HG03139 (cell line): ENCODE data around the gene MAPKAPK3.
"Not testable (repeated sequence)": the region's sequence is repeated elsewhere in the genome, so short reads cannot be mapped to it uniquely, and the experiment has no call there.

Experiments used
- ATAC-seq: cut with Tn5 transposase; IDR thresholded peaks from one replicate; pipeline ENCODE4 v1.9.1; 2021; ENCODE audit not compliant: unreplicated experiment

The MAPKAPK3 gene

DNA sequence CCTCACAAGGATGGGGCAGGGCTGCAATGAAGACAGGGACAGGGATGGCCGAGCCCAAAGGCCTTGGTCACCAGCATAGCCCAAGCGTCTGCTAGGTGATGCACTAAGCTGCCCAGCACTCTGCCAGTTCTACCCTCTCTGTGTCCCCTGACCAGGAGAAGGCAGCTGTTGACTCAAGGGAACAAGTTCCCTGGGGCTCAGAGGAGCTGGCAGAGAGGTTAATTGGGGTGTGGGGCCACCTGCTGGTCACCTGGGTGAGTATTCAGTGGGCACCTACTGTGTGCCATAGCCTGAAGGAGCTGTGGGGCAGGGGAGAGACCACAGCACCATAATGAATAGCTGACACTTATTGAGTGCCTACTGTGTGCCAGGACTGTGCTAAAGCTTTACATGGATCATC lies 35.8 kb downstream of the MAPKAPK3 start:
- no peak for ATAC-seq

DNA sequence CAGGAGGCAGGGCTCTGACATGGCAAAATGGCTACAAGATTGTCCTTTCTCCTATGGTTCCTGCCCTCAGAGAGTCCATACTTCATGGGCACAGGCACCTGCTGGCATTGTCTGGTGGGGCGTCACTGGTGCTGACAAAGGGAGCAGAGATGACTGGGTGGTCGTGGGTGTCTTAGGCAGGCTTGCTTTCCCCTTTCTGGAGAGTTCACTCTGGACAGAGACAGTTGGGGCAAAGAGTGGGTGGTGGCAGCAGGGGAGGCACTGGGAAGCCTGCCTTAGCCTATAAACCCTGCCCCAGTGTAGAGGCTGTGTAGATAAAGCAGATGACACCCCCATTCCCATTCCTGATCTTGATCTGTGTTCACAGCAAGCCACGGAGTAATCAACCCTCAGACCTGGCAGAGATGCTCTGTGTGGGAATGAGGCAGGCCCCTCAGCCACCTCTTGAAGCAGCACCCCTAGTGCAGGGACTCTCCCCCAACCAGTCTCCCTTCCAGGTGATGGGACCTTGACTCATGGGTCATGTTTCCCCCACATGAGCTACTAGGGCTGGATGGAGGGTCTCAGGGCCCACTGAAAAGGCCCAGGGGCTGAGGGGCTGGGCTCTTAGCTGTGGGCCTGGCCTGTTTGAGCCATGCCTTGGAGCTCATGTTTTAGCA lies 37.1 kb downstream of the MAPKAPK3 start:
- no peak for ATAC-seq

DNA sequence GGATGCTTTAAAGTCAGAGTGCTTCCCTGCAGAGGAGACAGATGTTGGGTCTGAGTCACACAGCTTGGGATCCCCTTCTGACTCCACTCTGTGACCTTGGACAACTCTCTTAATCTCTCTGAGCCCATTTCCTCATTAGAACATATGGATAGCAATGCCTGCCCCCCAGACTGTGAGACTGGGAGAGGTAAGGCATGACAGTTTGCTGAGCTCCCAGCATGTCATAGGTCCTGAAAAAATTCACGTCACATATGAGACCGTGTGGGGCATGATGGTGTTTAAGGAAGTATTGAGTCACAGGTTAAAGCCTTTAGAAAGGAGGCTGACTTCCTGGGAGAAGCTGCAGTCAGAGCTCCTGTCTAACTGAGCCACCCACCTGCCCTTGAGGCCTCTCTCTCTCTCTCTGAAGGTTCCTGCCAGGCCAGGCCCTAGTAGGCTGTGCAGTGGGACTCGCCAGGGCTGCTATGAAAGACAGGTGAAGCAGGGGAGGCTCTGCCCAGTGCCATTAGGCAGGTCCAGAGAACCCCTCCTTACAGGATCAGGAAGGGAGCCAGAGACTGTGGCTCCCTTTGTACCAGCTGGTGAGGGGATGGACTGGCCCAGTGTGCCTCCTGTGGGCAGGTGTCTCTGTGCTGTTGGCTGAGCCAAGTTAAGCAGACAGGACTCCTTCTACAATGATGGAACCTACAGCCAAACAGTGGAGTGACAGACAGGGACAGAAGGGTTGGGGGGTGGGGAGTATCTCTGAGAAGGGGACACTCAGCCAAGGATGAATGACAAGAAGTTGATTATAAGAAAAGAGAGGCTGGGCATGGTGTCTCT lies 38.3 kb downstream of the MAPKAPK3 start:
- no peak for ATAC-seq

DNA sequence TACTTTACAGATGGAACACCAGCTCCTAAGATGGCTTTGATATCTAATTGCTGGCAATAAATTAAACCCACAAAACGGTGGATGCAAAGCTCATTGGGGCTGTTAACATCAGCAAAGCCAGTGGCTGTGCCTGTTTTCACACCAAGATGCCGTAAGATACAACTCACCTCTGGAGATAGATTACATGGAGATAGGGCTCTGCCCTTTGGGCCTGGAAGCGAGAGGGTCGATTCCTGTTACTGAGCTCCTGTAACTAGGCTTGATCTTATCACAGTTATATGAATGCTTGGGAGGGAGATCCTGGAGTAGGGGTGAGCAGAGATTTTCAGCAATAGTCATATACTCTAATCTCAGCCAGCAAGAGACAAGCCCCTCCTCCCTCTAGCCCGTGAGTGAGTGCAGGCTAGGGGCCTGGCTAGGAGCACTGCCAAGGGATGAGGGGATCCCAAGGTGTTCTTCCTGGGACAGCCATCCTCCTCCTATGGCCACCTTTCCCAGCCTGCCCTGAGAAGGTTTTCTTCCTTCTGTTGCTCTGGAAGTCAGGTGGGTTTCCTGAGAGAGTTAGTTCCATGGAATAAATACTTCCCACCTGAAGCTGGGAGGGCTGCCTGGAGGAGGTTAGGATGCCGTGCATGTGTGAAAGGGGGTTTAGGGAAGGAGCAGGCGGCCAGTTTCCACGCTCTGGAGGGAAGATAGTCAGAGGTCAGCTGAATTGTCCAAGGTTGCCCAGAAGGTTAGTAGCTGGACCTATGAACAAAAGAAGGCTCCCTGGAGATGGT lies 39.7 kb downstream of the MAPKAPK3 start:
- no peak for ATAC-seq

DNA sequence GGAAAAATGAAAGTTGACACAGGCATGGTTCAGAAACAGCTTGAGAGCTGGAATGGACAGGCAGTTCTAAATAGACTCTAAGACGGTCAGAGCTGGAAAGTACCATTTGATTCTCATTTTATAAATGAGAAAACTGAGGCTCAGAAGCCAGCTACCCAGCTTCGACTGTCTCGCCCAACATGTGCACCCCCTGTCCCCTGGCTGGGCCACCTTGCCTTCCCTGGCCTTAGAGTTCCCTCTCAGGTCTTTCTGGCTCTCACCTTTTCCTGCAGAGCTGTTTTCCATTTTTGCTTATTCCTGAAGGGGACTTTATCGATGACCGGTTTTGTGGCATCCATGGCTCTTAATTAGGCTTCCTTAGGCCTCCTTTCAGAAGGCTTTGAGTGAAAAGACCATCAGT lies 40.5 kb downstream of the MAPKAPK3 start:
- no peak for ATAC-seq

DNA sequence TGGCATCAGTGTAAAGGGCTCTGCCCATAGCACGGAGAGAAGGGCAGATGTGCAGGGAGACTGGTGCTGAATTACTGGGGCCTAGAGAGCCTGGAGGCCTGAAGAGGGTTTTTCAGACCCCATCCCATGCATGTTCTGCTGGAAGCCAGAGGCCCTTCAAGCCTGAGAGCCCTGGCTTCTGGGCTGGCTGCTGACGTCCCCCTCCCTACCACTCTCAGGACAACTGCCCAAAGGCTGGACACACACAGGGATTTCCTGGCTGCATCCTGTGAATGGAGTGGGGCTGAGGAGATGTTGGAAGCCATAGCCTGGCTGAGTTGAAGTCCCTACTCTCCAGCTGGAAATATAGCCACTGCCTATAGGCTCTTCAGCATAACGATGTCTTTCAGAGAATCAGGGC lies 40.9 kb downstream of the MAPKAPK3 start:
- no peak for ATAC-seq

DNA sequence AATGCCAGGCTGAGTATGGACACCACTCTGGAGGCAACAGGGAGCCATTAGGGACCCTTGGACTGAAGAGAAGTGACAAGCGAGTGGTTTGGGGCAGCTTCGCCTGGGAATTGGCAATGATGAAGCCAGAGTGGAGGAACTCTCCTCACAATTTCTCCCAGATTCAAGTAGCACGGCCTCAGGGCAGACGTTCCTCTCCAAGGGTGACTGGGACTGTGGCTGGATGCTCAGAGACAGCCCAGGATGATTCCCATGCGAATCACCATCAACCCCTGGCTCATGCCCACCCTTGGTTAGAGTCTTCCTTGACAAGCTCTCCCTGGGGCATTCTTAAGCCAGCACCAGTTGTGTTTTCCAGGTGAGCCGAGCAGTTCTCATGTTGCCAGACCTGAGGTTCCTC lies 41.5 kb downstream of the MAPKAPK3 start:
- no peak for ATAC-seq

DNA sequence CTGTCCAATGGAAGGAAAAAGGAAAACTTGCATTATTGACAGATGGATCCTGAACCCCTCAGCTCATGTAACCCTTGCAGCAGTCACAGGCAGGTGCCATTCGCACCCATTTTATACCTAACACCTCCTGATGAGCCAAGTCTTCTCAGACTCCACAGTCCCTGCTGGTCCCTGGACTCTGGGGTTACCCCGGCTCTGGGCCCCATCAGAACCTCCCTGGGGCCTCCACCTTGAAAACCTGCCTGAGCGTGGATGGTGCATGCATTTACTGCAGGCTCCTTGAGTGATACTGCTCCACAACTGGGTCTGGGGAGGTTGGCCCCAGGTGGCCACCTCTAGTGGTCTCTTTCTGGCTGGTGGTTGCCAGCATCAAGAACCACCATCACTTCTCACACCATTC lies 41.9 kb downstream of the MAPKAPK3 start:
- ATAC-seq: no peak

DNA sequence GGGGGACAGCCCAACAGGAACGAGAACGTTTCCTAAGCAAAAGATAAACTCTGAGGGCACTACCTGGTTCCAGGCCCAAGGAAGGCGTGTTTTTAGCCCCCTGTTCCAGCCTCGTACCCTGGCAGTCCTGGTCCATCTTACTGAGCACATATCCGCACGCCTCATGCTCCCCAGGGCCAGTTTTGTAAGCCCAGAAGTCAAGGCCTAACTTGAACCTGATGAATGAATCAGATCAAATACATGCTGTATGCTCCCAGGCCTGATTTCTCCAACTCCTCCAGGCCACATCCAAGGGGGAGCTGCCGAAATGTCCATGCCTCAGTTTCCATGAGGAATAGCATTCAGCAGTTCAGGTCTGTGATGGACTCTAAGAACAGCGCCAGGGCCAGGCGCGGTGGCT lies 43.4 kb downstream of the MAPKAPK3 start:
- no peak for ATAC-seq

DNA sequence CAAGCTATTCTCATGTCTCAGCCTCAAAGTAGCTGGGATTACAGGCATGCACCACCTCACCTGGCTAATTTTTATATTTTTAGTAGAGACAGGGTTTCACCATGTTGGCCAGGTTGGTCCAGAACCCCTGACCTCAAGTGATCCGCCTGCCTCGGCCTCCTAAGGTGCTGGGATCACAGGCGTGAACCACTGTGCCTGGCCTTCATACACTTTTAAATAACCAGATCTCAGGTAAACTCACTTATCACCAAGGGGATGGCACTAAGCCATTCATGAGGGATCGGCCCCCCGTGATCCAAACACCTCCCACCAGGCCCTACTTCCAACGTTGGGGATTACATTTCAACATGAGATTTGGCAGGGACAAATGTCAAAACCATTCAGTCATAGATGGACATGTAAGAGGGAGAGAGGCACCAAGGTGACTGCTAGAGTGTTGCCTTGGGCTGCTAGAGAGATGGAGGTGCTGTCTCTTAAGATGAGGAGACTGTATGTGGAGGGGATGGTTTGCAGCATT lies 44.4 kb downstream of the MAPKAPK3 start:
- no peak for ATAC-seq

DNA sequence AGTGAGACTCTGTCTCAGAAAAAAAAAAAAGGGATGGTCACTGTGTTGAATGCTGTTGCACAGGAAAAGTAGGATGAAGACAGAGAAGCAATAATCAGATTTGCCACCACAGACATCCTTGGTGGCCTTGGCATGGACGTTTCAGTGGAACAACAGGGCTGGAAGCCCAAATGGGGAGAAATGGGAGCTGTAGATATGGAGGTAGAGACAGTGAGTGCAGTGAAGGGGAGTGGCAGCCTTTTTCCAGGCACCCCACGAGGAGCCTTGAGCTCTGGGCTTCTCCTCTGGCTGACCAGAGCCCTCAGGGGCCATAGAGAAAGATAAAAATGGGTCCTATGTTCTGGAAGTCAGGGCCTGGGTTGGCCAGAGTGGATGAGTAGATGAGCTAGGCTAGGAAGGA lies 45.5 kb downstream of the MAPKAPK3 start:
- ATAC-seq: no peak

DNA sequence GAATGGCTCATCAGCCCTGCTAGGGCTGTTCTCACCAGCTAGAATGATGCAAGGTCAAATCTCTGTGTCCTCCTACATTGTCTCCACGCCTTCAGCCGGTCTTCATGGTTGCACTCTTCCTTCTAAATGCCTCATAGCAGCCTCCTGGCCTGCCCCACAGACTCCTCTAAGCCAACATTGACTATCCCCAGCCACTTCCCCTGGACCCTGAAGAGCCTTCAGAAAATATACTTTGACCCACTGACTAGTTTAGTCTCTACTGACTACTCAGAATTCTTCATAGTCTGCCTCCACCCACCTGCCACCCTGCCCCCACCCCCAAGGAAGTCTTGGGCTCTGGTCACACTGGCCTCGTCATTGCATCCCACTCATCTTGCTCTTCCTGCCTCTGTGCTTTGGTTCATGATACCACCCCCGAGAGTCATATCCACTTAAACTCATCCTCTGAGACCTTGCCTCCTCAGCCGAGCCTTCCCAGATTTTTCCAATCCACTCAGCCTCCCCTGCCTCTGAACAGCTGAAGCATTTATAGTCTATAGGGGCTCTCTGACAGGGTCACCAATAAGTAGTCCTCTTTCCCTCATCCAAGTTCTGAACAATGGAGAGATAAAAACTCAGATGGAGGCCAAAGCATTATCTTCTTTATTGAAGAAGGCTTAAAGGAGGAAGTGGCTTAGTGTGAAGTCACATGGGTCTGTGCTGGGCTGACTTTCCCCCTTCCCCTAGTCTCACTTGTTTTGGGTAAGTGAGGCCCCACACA lies 48.3 kb downstream of the MAPKAPK3 start:
- no peak for ATAC-seq

DNA sequence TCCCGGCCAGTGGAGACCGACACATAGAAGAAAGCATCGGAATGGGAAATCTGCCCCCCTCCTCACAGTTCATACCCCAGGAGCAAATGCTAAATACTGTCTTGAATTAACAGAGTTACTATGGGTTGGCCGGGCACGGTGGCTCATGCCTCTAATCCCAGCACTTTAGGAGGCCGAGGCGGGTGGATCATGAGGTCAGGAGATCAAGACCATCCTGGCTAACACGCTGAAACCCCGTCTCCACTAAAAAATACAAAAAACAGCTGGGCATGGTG lies 48.8 kb downstream of the MAPKAPK3 start:
- ATAC-seq: not testable (repeated sequence)

DNA sequence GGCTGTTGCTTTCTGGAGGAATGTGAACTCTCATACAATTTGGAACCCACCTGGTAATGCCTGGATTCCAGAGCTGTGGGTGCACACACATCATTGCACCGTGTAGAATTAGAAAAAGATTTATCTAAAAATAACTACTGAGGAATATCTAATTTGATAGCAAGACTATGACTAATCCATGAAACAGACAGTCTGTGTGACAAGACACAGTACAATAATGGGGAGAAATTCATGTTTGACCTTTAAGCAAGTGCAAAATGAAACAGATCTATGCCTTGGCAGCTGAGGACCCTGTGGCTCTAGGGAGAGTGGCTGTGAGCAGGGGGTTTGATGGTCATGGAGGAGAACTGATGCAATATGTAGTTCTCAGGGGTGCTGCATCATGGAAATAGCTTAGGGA lies 49.9 kb downstream of the MAPKAPK3 start:
- ATAC-seq: no peak

DNA sequence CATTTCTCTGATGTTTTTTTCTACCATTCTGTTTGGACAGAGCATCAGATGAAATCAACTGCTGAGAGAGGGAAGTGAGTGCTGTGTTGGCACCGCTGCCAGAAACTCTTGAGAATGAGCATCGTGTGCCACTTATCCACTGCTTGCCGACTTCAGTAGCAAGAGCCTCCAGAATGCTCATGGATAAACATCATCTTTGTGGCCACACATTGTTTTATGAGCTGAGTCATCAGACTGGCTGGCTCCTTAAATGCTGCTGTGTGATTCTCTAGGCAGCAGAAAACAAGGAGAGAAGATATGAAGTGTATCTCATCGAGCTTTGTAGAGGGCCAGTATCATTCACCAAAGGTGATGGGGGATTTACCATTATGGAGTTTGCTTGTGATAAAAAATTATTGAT lies 54.4 kb downstream of the MAPKAPK3 start:
- ATAC-seq: no peak

DNA sequence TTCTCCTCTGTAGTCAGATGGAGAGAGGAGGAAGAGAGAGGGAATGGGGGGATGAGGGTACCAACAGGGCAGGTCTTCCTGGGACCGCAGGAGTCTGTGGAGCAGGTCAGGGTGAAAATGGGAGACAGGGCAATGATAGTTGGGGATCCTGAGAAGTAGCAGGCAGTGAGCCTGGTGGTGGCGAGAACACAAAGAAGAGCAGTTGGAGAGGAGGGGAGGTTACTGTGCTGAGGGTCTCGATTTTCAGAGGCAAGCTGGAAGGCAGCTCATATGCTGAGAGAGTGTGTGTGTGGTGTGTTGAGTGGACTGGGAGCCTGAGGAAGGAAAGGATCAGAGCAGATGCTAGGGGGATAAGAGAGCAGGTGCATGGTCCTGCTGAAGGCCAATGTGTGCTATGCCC lies 55.7 kb downstream of the MAPKAPK3 start:
- ATAC-seq: no peak

DNA sequence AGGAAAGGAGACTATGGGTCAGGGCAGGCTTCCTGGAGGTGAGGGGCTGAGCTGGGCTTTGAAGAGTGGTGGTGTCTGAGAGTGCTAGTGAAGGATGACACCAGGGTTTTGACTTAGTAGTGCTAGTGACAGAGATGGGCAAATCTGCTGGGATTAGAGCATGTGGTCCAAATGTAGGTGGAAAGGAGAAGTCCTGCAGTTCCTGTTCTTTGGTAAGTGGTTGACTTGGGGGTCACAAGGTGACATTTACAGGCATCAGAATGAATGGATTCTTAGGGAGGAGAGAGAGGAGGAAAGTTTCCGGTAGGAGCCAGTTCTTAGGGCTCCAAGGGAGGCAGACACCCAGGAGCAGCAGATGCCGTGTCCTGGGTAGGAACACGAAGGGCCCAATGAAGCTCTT lies 57.0 kb downstream of the MAPKAPK3 start:
- ATAC-seq: no peak

DNA sequence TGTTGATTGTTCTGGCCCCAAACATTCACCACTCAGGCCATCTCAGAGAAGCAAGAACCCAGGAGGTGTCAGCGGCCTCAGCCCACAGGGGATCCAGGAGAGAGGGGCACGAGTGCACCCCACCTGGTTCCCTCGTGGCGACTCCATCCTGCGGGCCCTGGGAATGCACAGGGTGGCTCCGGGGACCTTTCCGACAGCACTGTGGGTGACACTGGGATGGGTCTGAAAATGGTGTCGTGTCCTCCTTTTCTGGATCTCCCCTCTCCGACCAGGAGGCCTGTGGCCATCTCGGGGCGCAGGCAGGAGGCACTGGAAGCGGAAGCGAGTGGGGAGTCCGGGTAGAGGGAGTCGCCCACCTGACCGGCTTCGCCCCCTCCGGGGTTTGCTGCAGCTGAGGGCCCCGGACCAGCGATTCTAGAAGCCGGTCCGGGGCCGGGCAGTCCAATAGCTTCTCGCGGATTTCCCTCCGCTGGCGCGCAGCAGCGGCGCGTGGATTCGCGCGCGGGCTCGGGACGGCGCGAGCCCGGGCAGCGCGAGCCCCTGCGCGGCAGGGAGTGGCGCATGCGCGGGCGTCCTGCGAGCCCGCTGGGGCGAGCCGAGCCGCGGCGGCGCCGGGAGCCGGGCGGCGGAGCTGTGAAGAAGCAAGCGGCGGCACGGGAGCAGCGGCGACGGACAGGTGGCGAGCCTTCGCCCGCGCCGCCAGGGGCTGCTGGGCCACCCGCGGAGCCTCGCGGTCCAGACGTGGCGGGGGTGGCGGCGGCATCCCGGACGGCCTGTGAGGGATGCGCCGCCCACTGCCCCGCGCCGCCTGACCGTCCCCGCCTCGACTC lies 57.6 kb downstream of the MAPKAPK3 start, which contains the start of gene DOCK3:
TSS of gene DOCK3 (plus strand) at position 579 of the 830 bp plus-strand sequence. CDS start 337 bp downstream, outside the sequence.
- no peak for ATAC-seq

DNA sequence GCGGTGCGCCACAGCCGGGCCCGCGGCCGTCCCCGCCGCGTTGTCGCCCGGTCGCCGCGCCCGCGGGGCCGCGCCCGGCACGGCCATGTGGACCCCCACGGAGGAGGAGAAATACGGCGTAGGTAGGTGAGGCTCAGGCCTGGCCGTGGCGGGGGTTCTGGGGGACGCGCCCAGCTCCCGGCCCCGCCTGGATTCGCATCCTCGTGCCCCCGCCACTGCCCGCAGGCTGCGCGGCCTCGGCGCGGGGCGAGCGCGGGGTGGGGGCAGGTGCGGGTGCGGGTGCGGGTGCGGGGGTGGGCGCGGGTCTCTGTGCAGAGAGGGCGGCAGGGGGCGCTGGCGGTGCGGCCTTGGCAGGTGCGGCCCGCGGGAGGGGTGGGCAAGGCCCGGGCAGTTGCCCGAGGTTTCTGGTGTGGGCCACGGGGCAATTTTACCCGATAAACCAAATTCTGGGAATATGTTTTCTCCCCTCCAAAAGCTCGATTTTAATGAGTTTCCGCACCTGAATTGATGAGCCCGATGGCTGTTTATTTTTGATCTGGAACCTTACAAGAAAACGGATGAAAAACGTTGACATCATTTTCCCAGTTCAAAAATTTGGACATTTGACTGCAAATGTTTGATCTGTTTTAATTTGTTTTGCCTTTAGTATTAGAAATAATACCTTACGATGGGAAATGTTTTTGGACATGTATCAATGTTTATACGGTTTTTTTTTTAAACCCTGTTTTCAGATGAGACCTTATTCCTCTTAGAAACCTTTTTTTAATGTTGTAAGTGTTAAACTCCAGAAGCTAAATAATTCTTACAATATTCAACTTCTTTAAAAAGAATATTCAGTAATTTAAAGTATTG lies 58.5 kb downstream of the MAPKAPK3 start:
- ATAC-seq: no peak
